Parathyroid adenoma (tissue), 2 donors: ENCODE data around the gene TRIM45.

Source experiments
- H2AFZ ChIP-seq: fragments of 300-600 bp; sonication (generic); one replicate; pipeline ENCODE4 v1.7.0; 2017; ENCODE audit warnings: antibody characterized with exemption, mild to moderate bottlenecking
- H3K27ac ChIP-seq: fragments of 300-600 bp; sonication (generic); one replicate; pipeline ENCODE4 v1.7.0; 2017
- H3K27me3 ChIP-seq: fragments of 300-600 bp; sonication (generic); one replicate; pipeline ENCODE4 v1.7.0; 2017; ENCODE audit warnings: low read length; ENCODE audit not compliant: control insufficient read depth, insufficient read depth
- H3K36me3 ChIP-seq: fragments of 300-600 bp; sonication (generic); one replicate; pipeline ENCODE4 v1.7.0; 2017; ENCODE audit warnings: low read length; ENCODE audit not compliant: control insufficient read depth, insufficient read depth
- H3K4me1 ChIP-seq: fragments of 300-600 bp; sonication (generic); one replicate; pipeline ENCODE4 v1.7.0; 2017; ENCODE audit warnings: control low read depth
- H3K4me2 ChIP-seq: fragments of 300-600 bp; sonication (generic); one replicate; pipeline ENCODE4 v1.7.0; 2017; ENCODE audit warnings: low read length
- H3K4me3 ChIP-seq: fragments of 300-600 bp; sonication (generic); one replicate; pipeline ENCODE4 v1.7.0; 2017; ENCODE audit warnings: low read depth, low read length
- H3K79me2 ChIP-seq: fragments of 300-600 bp; sonication (generic); one replicate; pipeline ENCODE4 v1.7.0; 2017; ENCODE audit warnings: control low read depth
- H3K9ac ChIP-seq: fragments of 300-600 bp; sonication (generic); one replicate; pipeline ENCODE4 v1.7.0; 2017; ENCODE audit warnings: mild to moderate bottlenecking
- H3K9me3 ChIP-seq: fragments of 300-600 bp; sonication (generic); one replicate; pipeline ENCODE4 v1.7.0; 2017; ENCODE audit warnings: low read length; ENCODE audit not compliant: control insufficient read depth
- CTCF ChIP-seq: fragments of 300-600 bp; sonication (generic); IDR thresholded peaks from one replicate; pipeline ENCODE4 v1.7.0; 2017; ENCODE audit warnings: antibody characterized with exemption, mild to moderate bottlenecking
- donor health status: primary hyperparathyroidism.

The TRIM45 gene

GRCh38 chr1:117067533-117068370 is 53.8 kb downstream of the TRIM45 start:
- H3K9ac ChIP-seq: no peak overlapping the region
- H3K4me1 ChIP-seq: no peaks in the 10 kb centered on the region
- TF ChIP-seq CTCF: peak; percentile 57
- no peaks in the 10 kb centered on the region for H3K27me3 ChIP-seq
- no peak overlapping the region for H3K27ac ChIP-seq
- no peak overlapping the region for H3K4me3 ChIP-seq
- H3K79me2 ChIP-seq: no peaks in the 10 kb centered on the region
- H3K4me2 ChIP-seq: no peak overlapping the region
- no peaks in the 10 kb centered on the region for H3K36me3 ChIP-seq
- H3K9me3 ChIP-seq: no peaks in the 10 kb centered on the region
- H2AFZ ChIP-seq: no peak overlapping the region

GRCh38 chr1:117066367-117066766 is 55.2 kb downstream of the TRIM45 start:
- H2AFZ ChIP-seq: no peak overlapping the region
- no peaks in the 10 kb centered on the region for H3K79me2 ChIP-seq
- no peak overlapping the region for H3K9ac ChIP-seq
- H3K4me1 ChIP-seq: no peaks in the 10 kb centered on the region
- H3K36me3 ChIP-seq: no peaks in the 10 kb centered on the region
- no peaks in the 10 kb centered on the region for H3K27me3 ChIP-seq
- H3K27ac ChIP-seq: no peak overlapping the region
- no peaks in the 10 kb centered on the region for H3K9me3 ChIP-seq
- no peak overlapping the region for H3K4me3 ChIP-seq
- no peak for TF ChIP-seq CTCF
- H3K4me2 ChIP-seq: no peak overlapping the region

GRCh38 chr1:117061986-117062415 is 59.5 kb downstream of the TRIM45 start:
- Histone ChIP-seq H3K4me1 (no peaks in the 10 kb centered on the region), H3K79me2 (no peaks in the 10 kb centered on the region), H3K27ac (no peak overlapping the region), H3K9ac (no peak overlapping the region), H3K9me3 (no peaks in the 10 kb centered on the region), H3K27me3 (no peaks in the 10 kb centered on the region), H2AFZ (no peak overlapping the region), H3K36me3 (no peaks in the 10 kb centered on the region), H3K4me3 (no peak overlapping the region), H3K4me2 (no peak overlapping the region)
- no peak for TF ChIP-seq CTCF
